ENCODE results near the gene TECRL. TPM values are rescaled to one million over a fixed set of nuclear protein-coding genes. Genes with fewer than 3 reads are reported as not detected.

The TECRL gene
- total and polyA plus RNA-seq, 2 experiments from 2014 or later, result not detected

DNA sequence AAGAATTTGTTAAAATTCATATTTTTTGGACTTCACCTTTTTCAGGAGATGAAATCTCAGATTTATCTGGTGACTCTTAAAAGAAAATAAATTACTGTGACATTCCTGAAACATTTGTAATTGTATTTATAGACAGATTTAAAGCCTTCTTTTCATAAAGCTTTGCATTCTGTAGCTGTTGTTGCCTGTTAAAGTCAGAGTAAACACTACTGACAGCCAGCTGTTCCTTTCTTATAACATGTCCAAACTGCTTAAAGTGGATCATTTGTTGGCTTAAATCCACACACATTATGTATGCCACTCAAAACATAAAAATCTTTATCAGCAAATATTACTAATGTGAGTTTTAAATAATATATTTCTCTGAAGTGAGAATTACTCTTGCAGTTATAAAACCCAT lies 157.5 kb downstream of the TECRL start:
- Mint-ChIP-seq H3K27me3 (ENCODE audit: insufficient read depth, low read depth, poor library complexity) (peaks cover 3% of the 10 kb centered on the region), H3K9me3 (peaks cover 20% of the 10 kb centered on the region), H3K36me3 (ENCODE audit: low read depth) (peaks cover 5% of the 10 kb centered on the region; the same call in 1 of the 3 replicates), H3K4me1 (no peaks in the 10 kb centered on the region), H3K27ac (no peak overlapping the region), H3K4me3 (no peak overlapping the region)
- H3K27ac ChIP-seq (ENCODE audit: low read depth), result no peak overlapping the region
- no peaks in the 10 kb centered on the region for H3K79me2 ChIP-seq (replicated peaks; ENCODE audit: insufficient read depth)
- no peaks in the 10 kb centered on the region for H3F3A ChIP-seq (replicated peaks; ENCODE audit: low read depth)
- no peak for ATAC-seq
- TF ChIP-seq ZNF114 (CRISPR knock-in tag; IDR thresholded peaks at IDR 0.05) (no peak), EZH2 (IDR thresholded peaks at IDR 0.05; ENCODE audit: low read depth, unreplicated experiment) (no peak), JUNB (IDR thresholded peaks at IDR 0.05; ENCODE audit: unreplicated experiment) (no peak), ZNF331 (CRISPR knock-in tag; IDR thresholded peaks at IDR 0.05; ENCODE audit: low read depth) (no peak), NANOG (IDR thresholded peaks at IDR 0.05; ENCODE audit: borderline replicate concordance) (no peak), STAT1 (IDR thresholded peaks at IDR 0.05; ENCODE audit: unreplicated experiment) (no peak), POLR2AphosphoS5 (IDR thresholded peaks at IDR 0.05; ENCODE audit: low read depth) (no peak), EZH2phosphoT487 (IDR thresholded peaks at IDR 0.05; ENCODE audit: unreplicated experiment) (no peak)
- TF ChIP-seq, protein P1, sequence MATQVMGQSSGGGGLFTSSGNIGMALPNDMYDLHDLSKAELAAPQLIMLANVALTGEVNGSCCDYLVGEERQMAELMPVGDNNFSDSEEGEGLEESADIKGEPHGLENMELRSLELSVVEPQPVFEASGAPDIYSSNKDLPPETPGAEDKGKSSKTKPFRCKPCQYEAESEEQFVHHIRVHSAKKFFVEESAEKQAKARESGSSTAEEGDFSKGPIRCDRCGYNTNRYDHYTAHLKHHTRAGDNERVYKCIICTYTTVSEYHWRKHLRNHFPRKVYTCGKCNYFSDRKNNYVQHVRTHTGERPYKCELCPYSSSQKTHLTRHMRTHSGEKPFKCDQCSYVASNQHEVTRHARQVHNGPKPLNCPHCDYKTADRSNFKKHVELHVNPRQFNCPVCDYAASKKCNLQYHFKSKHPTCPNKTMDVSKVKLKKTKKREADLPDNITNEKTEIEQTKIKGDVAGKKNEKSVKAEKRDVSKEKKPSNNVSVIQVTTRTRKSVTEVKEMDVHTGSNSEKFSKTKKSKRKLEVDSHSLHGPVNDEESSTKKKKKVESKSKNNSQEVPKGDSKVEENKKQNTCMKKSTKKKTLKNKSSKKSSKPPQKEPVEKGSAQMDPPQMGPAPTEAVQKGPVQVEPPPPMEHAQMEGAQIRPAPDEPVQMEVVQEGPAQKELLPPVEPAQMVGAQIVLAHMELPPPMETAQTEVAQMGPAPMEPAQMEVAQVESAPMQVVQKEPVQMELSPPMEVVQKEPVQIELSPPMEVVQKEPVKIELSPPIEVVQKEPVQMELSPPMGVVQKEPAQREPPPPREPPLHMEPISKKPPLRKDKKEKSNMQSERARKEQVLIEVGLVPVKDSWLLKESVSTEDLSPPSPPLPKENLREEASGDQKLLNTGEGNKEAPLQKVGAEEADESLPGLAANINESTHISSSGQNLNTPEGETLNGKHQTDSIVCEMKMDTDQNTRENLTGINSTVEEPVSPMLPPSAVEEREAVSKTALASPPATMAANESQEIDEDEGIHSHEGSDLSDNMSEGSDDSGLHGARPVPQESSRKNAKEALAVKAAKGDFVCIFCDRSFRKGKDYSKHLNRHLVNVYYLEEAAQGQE (IDR thresholded peaks at IDR 0.05; ENCODE audit: unreplicated experiment), result no peak
- TF ChIP-seq, protein P2, sequence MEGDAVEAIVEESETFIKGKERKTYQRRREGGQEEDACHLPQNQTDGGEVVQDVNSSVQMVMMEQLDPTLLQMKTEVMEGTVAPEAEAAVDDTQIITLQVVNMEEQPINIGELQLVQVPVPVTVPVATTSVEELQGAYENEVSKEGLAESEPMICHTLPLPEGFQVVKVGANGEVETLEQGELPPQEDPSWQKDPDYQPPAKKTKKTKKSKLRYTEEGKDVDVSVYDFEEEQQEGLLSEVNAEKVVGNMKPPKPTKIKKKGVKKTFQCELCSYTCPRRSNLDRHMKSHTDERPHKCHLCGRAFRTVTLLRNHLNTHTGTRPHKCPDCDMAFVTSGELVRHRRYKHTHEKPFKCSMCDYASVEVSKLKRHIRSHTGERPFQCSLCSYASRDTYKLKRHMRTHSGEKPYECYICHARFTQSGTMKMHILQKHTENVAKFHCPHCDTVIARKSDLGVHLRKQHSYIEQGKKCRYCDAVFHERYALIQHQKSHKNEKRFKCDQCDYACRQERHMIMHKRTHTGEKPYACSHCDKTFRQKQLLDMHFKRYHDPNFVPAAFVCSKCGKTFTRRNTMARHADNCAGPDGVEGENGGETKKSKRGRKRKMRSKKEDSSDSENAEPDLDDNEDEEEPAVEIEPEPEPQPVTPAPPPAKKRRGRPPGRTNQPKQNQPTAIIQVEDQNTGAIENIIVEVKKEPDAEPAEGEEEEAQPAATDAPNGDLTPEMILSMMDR (conservative IDR thresholded peaks at IDR 0.05; ENCODE audit: low read depth in 2 of 2), result no peak
- TF ChIP-seq, protein P3, sequence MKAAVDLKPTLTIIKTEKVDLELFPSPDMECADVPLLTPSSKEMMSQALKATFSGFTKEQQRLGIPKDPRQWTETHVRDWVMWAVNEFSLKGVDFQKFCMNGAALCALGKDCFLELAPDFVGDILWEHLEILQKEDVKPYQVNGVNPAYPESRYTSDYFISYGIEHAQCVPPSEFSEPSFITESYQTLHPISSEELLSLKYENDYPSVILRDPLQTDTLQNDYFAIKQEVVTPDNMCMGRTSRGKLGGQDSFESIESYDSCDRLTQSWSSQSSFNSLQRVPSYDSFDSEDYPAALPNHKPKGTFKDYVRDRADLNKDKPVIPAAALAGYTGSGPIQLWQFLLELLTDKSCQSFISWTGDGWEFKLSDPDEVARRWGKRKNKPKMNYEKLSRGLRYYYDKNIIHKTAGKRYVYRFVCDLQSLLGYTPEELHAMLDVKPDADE (IDR thresholded peaks at IDR 0.05), result no peak
- no peak overlapping the region for H3K4me3 ChIP-seq
- no peak for DNase-seq (ENCODE audit: low spot score)
- H3K4me2 ChIP-seq, result no peak overlapping the region
- H3K36me3 ChIP-seq (ENCODE audit: insufficient read depth), result no peaks in the 10 kb centered on the region; the same call in 1 of the 2 replicates
- H3K27me3 ChIP-seq (ENCODE audit: insufficient read depth), result no peaks in the 10 kb centered on the region
- H3K9me2 ChIP-seq (ENCODE audit: insufficient read depth), result no peaks in the 10 kb centered on the region; the same call in 1 of the 2 replicates
- no peak overlapping the region for H2AFZ ChIP-seq
- no peaks in the 10 kb centered on the region for H4K20me1 ChIP-seq (replicated peaks; ENCODE audit: insufficient read depth)
- H3K4me1 ChIP-seq (ENCODE audit: insufficient read depth), result no peaks in the 10 kb centered on the region

Data from GM23338 (cell line).